Measurements from ENCODE around the gene CLIP1.

DNA sequence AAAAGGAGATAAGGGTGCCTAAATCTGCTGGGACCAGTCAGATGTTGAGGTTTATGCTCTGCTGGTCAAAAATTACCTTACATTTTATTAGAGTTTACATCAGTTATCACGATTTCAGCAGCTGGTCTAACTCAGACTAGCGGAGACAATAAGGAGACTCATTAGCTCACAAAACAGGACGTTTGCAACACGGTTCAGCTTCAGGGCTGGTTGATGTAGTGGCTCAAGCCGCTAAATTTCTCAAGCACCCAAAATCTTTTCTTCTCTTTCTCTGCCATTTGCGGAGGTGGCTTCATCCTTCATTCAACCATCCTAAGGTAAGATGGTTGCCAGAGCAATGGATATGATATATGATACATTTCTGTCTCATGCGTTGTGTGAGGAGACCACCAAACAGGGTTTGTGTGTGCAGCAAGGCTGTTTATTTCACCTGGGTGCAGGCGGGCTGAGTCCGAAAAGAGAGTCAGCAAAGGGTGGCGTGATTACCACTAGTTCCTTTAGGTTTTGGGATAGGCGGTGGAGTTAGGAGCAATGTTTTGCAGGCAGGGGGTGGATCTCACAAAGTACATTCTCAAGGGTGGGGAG, 30.3 kb upstream of the CLIP1 start:
- TF ChIP-seq SUZ12 (IDR thresholded peaks at IDR 0.05; ENCODE audit: extremely low read depth, insufficient read depth, insufficient read length) = no peak
- TF ChIP-seq ZNF274 (IDR thresholded peaks at IDR 0.05; ENCODE audit: low read depth, low read length) = no peak
- TF ChIP-seq YY1 (IDR thresholded peaks at IDR 0.05; ENCODE audit: insufficient read depth, insufficient read length) = no peak

All from NT2/D1 (cell line).